Neural cell (in vitro differentiated cells): ENCODE measurements around the gene NAALADL1.

ENCODE experiments used
- CTCF ChIP-seq: fragments of 450-650 bp; IDR thresholded peaks from 2 replicates; pipeline ENCODE4 v1.5.1; 2014; ENCODE audit warnings: antibody characterized with exemption, mild to moderate bottlenecking, moderate library complexity; ENCODE audit not compliant: poor library complexity, severe bottlenecking
- EP300 ChIP-seq: fragments of 450-650 bp; conservative IDR thresholded peaks from 2 replicates; pipeline ENCODE4 v1.6.1; 2014; ENCODE audit warnings: antibody characterized with exemption, mild to moderate bottlenecking, moderate library complexity; ENCODE audit not compliant: poor library complexity, severe bottlenecking
- EZH2 ChIP-seq: fragments of 200-600, 300-800 bp; shearing (Covaris generic), sonication (generic); IDR thresholded peaks from 2 replicates; pipeline ENCODE4 v1.6.1; 2014; ENCODE audit warnings: antibody characterized with exemption, low read length, borderline replicate concordance, mild to moderate bottlenecking; ENCODE audit not compliant: insufficient read depth, poor library complexity, severe bottlenecking
- POLR2AphosphoS5 ChIP-seq: IDR thresholded peaks from 2 replicates; pipeline ENCODE4 v1.6.1; 2012
- REST ChIP-seq: IDR thresholded peaks from 2 replicates; pipeline ENCODE4 v1.6.1; 2012; ENCODE audit warnings: borderline replicate concordance
- SMC3 ChIP-seq: fragments of 450-650 bp; conservative IDR thresholded peaks from 2 replicates; pipeline ENCODE4 v1.6.1; 2014; ENCODE audit warnings: antibody characterized with exemption, mild to moderate bottlenecking, moderate library complexity; ENCODE audit not compliant: poor library complexity
- TAF1 ChIP-seq: IDR thresholded peaks from 2 replicates; pipeline ENCODE4 v1.6.1; 2012; ENCODE audit warnings: low read depth

DNA sequence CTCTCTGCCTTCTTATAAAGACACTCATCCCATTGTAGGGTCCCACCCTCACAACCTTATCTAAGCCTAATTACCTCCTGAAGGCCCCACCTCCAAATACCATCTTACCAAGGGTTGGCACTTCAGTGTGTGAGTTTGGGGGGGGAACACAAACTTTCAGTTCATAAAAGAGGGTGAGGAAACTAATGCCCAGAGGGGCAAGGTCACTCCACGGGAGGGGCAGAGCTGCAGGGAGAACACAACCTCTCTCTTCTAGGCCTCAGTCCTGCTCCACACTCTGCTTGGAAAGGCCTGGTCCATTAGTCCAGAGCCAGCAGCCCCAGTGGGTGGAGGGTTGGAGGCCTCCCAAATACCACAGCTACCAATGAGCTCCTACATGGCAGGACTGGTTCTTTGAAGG is 58.9 kb downstream of the NAALADL1 start:
- TF ChIP-seq CTCF (no peak), EP300 (no peak), EZH2 (no peak), TAF1 (no peak), POLR2AphosphoS5 (no peak), SMC3 (no peak), REST (no peak)
